HG03095 (cell line): ENCODE measurements around the gene MCTP1.
"Not testable (repeated sequence)": the region's sequence is repeated elsewhere in the genome, so short reads cannot be mapped to it uniquely, and the experiment has no call there.

Experiments used
- ATAC-seq: cut with Tn5 transposase; IDR thresholded peaks from one replicate; pipeline ENCODE4 v1.9.1; 2021; ENCODE audit warnings: moderate library complexity; ENCODE audit not compliant: unreplicated experiment

The MCTP1 gene

DNA sequence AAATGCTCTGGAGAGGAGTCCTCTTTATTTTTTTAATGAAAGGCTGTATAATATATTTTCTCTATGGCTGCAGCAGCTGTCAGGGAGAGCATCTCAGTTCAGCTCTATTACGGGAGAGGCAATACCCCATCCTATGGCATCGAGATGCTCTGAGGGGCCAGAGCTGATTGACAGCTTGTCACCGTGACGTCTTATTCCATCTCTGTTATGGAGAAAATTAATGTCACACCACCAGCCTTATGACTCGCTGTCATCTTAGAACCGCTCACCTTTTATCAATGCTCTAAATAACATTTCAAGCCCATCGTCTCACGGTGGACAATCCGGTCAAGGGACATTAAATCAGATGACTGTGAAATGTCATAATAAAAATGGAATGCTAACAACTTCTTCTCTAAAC lies 392.9 kb downstream of the MCTP1 start:
- ATAC-seq = no peak

GRCh38 chr5:94891565-94891964 lies 393.3 kb downstream of the MCTP1 start:
- ATAC-seq = no peak

DNA sequence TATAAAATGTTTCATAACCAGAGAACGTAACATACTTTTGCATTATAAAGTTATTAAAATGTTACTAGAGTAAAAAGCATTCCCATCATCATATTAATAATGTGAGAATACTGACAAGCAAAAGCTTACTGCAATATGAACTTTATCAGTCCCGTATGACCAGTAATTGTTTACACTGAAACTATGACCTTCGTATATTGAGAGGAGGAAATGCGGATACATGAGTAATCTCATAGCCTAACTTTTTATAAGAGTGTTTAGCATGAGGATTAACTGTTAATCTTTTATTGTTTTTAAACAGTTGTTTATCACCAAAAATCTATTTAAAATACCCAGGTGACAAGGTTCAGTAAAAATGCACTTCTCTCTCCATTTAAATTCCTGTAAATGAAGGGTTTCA lies 394.0 kb downstream of the MCTP1 start:
- ATAC-seq = no peak

DNA sequence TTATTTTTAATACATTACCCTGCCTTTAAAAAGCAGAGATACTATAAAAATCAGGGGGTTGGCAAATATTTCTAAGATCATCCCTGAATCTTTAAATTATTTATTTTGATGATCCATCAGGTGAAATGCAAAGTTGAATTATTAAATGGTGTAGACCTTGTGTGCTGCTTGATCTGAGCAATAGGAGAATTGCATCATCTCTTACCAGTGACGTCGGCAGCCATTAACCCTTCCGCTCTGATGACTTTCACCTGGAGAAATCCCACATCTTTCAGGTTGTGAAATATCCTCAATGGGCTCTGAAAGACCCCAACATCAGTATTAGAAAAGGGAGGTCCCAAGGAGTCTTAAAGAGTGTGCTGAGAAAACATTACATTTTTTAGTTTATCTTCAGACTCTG lies 396.2 kb downstream of the MCTP1 start:
- ATAC-seq = no peak

DNA sequence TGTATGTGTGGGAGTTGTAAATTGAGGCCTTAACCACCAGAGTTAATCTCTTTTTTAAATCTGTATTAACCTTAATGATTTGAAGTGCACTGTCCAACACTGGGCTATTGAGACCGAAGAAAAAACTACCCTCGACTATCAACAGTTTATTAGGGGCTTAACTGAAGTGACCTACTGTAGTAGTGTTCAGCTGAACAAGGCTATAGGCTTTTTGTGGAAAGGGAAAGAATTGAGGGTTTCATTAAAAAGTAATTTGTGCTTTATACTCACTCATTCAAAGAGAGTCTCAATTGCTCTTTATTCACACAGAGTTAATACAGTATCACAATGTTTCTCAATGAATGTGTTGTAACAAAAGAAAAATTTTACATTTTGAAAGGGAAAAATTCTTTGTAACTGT lies 399.0 kb downstream of the MCTP1 start:
- no peak for ATAC-seq

DNA sequence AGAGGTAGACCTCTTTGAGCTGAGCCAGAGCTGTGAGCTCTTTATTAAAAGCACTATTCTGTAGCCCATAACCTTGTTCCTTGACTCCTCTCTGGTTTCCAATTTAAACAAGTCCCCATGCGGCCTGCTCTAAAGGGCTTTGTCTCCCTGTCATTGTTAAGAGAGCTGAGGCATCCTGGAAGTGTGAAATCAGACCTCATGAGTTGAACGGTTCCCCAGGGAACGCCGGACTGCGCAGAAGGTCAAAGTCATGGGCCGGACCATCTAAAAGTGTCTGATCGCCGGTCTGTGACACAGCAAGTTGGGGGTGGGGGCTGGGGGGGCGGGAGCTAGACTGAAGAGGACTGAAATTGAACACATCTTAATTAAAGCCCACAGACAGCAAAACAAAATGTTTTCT lies 400.6 kb downstream of the MCTP1 start:
- ATAC-seq = no peak

DNA sequence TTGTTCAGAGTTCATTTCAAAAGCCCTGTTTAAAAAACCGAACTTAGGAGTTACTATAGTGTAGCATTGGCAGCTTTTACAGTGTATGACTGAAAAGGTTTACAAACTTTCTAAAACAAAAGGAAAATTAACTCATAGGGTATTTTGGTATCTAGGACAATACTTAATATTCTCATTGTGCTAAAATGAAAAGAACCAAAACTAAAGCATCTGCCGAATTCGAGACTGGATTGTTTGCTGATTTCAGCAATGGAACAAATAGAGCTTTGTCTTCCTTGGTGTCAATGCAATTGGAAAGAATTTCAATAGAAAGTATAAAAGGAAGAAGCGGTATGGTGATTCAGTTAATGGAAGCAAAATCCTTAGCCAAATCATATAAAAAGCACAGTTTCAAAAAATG lies 412.4 kb downstream of the MCTP1 start:
- no peak for ATAC-seq

GRCh38 chr5:94870511-94871183 lies 414.2 kb downstream of the MCTP1 start:
- ATAC-seq = no peak

GRCh38 chr5:94869921-94870320 lies 415.0 kb downstream of the MCTP1 start:
- ATAC-seq = no peak

- no peak for ATAC-seq
Measured at GRCh38 chr5:94863951-94864350, 420.9 kb downstream of the MCTP1 start.

DNA sequence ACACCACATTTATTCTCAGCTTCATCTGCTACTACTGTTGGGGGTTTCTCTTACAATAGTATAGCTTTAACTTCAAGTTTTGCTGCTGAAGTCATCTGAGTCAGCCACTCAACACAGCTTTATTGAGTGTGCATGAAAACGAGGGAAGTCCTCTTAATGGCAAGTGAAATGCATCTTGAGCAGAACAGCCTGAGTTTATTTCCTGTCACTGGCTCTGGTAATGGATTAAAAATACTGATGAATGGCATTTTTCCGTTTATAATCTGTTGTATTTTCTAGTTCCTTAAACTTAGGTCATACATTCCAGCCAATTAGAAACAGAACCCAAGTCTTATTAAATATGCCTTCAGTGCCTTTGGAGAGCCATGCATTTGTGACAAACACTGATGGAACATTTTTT lies 427.8 kb downstream of the MCTP1 start:
- no peak for ATAC-seq

DNA sequence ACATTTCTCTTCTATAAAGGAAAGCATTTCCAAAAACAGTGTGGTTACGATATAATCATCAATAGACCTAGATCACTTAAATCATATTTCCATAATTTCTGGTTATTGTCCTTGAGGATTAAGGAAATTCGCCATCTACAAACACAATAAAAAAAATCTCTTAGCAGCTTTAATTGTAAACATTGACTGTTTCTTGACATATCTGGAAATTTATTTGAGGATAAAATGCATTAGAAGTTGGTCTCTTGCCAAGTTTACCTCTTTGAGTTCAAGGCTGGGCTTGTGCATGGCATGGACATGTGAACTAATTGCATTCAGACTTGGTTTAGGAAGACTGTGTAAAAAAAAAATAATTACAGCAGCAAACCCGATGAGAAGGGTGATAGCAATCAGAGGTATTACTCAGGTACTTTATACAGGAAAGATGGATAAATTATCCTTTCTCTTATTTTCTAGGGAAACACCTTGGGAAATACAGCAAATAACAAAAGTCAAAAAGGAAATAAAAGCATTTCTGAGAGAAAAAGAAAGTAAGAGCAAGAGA lies 428.6 kb downstream of the MCTP1 start:
- no peak for ATAC-seq

GRCh38 chr5:94855543-94855942 lies 429.4 kb downstream of the MCTP1 start:
- ATAC-seq = no peak

DNA sequence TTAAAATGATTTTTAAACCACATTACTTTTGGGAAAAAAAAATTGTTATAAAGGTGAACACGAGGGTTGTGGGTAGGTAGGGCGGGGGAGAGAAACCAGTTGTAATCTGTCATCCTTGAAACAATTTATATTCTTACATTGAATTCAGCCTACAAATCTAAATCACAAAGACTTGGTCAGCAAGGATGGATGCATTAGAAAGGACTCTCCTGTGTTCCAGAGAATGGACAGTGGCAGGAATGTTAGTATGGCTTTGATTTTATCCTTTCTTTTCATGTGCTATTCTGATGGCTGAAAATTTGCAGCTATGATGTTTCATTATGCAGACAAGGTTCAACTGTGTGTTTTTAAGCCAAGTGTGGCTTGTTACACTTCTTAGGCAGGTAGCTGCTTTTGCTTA lies 431.8 kb downstream of the MCTP1 start:
- no peak for ATAC-seq

GRCh38 chr5:94850960-94851359 lies 433.9 kb downstream of the MCTP1 start:
- no peak for ATAC-seq

- ATAC-seq = peak; percentile 98
Measured at GRCh38 chr5:94849821-94850736, 434.8 kb downstream of the MCTP1 start.

DNA sequence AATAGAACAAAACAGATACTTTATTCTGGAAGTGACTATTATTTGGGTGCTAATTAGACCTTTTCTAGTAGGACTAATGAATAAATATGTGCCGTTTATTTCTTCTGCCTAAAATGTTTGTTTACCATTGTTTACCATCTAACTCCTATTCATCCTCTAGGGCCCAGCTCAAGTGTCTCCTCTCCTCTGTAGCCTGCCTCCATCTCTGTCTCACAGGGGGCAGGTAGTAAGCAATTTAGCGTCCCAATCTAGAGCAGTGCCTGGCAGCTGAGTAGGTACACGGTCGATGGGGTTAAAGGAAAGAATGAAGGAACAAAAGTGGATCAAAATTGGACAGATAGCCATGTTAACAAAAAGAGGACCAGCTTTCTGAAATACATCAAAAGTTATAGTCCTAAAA lies 435.6 kb downstream of the MCTP1 start:
- ATAC-seq = no peak

- ATAC-seq = no peak
Measured at GRCh38 chr5:94847726-94848125, 437.2 kb downstream of the MCTP1 start.

GRCh38 chr5:94847019-94847418 lies 437.9 kb downstream of the MCTP1 start:
- ATAC-seq = no peak

DNA sequence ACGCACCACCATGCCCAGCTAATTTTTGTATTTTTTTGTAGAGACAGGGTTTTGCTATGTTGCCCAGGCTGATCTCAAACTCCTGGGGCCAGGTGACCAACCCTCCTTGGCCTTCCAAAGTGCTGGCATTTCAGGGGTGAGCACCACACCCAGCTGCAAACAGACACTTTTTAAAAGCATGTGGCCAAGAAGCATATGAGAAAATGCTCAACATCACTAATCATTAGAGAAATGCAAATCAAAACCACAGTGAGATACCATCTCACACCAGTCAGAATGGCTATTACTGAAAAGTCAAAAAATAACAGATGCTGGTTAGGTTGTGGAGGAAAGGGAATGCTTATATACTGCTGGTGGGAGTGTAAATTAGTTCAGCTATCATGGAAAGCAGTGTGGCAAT lies 439.2 kb downstream of the MCTP1 start:
- not testable (repeated sequence) for ATAC-seq

GRCh38 chr5:94841598-94842322 lies 443.1 kb downstream of the MCTP1 start:
- ATAC-seq = no peak
